ENCODE data around the gene PRTG. TPM values are rescaled to one million over a fixed set of nuclear protein-coding genes. Genes with fewer than 3 reads are reported as not detected.

The PRTG gene
- polyA plus RNA-seq, 1 donor (not counting 4 experiments of a cell fraction or from before 2014, with no cell fraction given) = not detected

- H3K27ac ChIP-seq (ENCODE audit: control insufficient read depth, insufficient read depth, low read length) = no peak overlapping the region
- no peak overlapping the region for H3K4me3 ChIP-seq (ENCODE audit: control insufficient read depth in 2 of 3, extremely low read depth in 1 of 3, insufficient read depth in 2 of 3, low read depth in 1 of 3, low read length in 3 of 3)
- no peaks in the 10 kb centered on the region for H3K36me3 ChIP-seq (ENCODE audit: control insufficient read depth in 2 of 2, extremely low read depth in 1 of 2, insufficient read depth in 2 of 2, low read length in 2 of 2)
- FAIRE-seq (no peak), DNase-seq (ENCODE audit: low read depth, low spot score) (no peak)
- no peaks in the 10 kb centered on the region for H3K9me1 ChIP-seq (ENCODE audit: control insufficient read depth, extremely low read depth, insufficient read depth, low read length)
- no peak overlapping the region for H2AFZ ChIP-seq (ENCODE audit: control insufficient read depth, low read length)
- no peaks in the 10 kb centered on the region for H3K4me1 ChIP-seq (ENCODE audit: control insufficient read depth, extremely low read depth, insufficient read depth, low read length)
- H3K27me3 ChIP-seq (ENCODE audit: control insufficient read depth, extremely low read depth, insufficient read depth, low read length) = no peaks in the 10 kb centered on the region
- no peaks in the 10 kb centered on the region for H3K79me2 ChIP-seq (ENCODE audit: control insufficient read depth, insufficient read depth, low read length)
- dilution Hi-C loops (cut with MboI; ENCODE audit: extremely low pct_ligation_motif_present, low sequenced_read_pairs) = no loop called here
- no peak for TF ChIP-seq CTCF (optimal IDR thresholded peaks at IDR 0.05 in 1 of 3, IDR thresholded peaks at IDR 0.05 in 1 of 3, conservative IDR thresholded peaks at IDR 0.05 in 1 of 3; ENCODE audit: extremely low read depth in 1 of 3, insufficient read depth in 2 of 3, low read length in 3 of 3)
- TF ChIP-seq EZH2 (IDR thresholded peaks at IDR 0.05; ENCODE audit: low read length) = no peak
- H3K9me3 ChIP-seq (ENCODE audit: control insufficient read depth, low read depth, low read length) = no peaks in the 10 kb centered on the region
- H4K20me1 ChIP-seq (ENCODE audit: control insufficient read depth, extremely low read depth, insufficient read depth, low read length) = no peaks in the 10 kb centered on the region
- no peak overlapping the region for H3K4me2 ChIP-seq (ENCODE audit: control insufficient read depth, extremely low read depth, insufficient read depth, low read depth, low read length)
- H3K9ac ChIP-seq (ENCODE audit: control insufficient read depth, extremely low read depth, insufficient read depth, low read length) = no peak overlapping the region
These were observed 136.7 kb downstream of the PRTG start for GRCh38 chr15:55606214-55606613.

- no peaks in the 10 kb centered on the region for H3K9me3 ChIP-seq (ENCODE audit: control insufficient read depth, low read depth, low read length)
- H3K27me3 ChIP-seq (ENCODE audit: control insufficient read depth, extremely low read depth, insufficient read depth, low read length) = no peaks in the 10 kb centered on the region
- dilution Hi-C loops (cut with MboI; ENCODE audit: extremely low pct_ligation_motif_present, low sequenced_read_pairs) = no loop called here
- H3K4me1 ChIP-seq (ENCODE audit: control insufficient read depth, extremely low read depth, insufficient read depth, low read length) = no peaks in the 10 kb centered on the region
- H3K36me3 ChIP-seq (ENCODE audit: control insufficient read depth in 2 of 2, extremely low read depth in 1 of 2, insufficient read depth in 2 of 2, low read length in 2 of 2) = no peaks in the 10 kb centered on the region
- no peak overlapping the region for H2AFZ ChIP-seq (ENCODE audit: control insufficient read depth, low read length)
- FAIRE-seq (no peak), DNase-seq (ENCODE audit: low read depth, low spot score) (no peak)
- no peaks in the 10 kb centered on the region for H3K79me2 ChIP-seq (ENCODE audit: control insufficient read depth, insufficient read depth, low read length)
- no peaks in the 10 kb centered on the region for H4K20me1 ChIP-seq (ENCODE audit: control insufficient read depth, extremely low read depth, insufficient read depth, low read length)
- no peak overlapping the region for H3K27ac ChIP-seq (ENCODE audit: control insufficient read depth, insufficient read depth, low read length)
- no peak overlapping the region for H3K4me3 ChIP-seq (ENCODE audit: control insufficient read depth in 2 of 3, extremely low read depth in 1 of 3, insufficient read depth in 2 of 3, low read depth in 1 of 3, low read length in 3 of 3)
- H3K9ac ChIP-seq (ENCODE audit: control insufficient read depth, extremely low read depth, insufficient read depth, low read length) = no peak overlapping the region
- H3K9me1 ChIP-seq (ENCODE audit: control insufficient read depth, extremely low read depth, insufficient read depth, low read length) = no peaks in the 10 kb centered on the region
- TF ChIP-seq CTCF (optimal IDR thresholded peaks at IDR 0.05 in 1 of 3, IDR thresholded peaks at IDR 0.05 in 1 of 3, conservative IDR thresholded peaks at IDR 0.05 in 1 of 3; ENCODE audit: extremely low read depth in 1 of 3, insufficient read depth in 2 of 3, low read length in 3 of 3) = no peak
- no peak for TF ChIP-seq EZH2 (IDR thresholded peaks at IDR 0.05; ENCODE audit: low read length)
- no peak overlapping the region for H3K4me2 ChIP-seq (ENCODE audit: control insufficient read depth, extremely low read depth, insufficient read depth, low read depth, low read length)
These were observed 141.6 kb downstream of the PRTG start for GRCh38 chr15:55601374-55601773.
